H1 (cell line): Measurements from ENCODE around the gene IL12RB2.

ENCODE experiments used
- EP300 ChIP-seq, 2 experiments: IDR thresholded peaks; 1 replicate in 1 of 2; 2 replicates in 1 of 2; pipeline ENCODE4 v1.6.1; 2011 to 2012; ENCODE audit warnings: low read depth in 2 of 2, low read length in 2 of 2, mild to moderate bottlenecking in 2 of 2, borderline replicate concordance in 1 of 2, inconsistent platforms in 1 of 2, moderate library complexity in 1 of 2
- SIN3A ChIP-seq, 2 experiments: IDR thresholded peaks in 1 of 2; conservative IDR thresholded peaks in 1 of 2; 2 replicates each; pipeline ENCODE4 v1.6.1; 2011 to 2012; ENCODE audit warnings: low read length in 2 of 2, improper control_type of control experiment in 1 of 2, low read depth in 1 of 2, mild to moderate bottlenecking in 1 of 2
- TEAD4 ChIP-seq: IDR thresholded peaks from 2 replicates; pipeline ENCODE4 v1.6.1; 2012; ENCODE audit warnings: low read depth, low read length, inconsistent platforms, mixed read lengths

- no peak for TF ChIP-seq SIN3A (conservative IDR thresholded peaks at IDR 0.05 in 1 of 2, IDR thresholded peaks at IDR 0.05 in 1 of 2; ENCODE audit: low read depth in 1 of 2, low read length in 2 of 2)
- TF ChIP-seq TEAD4 = no peak
- TF ChIP-seq EP300 (IDR thresholded peaks at IDR 0.05; ENCODE audit: borderline replicate concordance in 1 of 2, low read depth in 2 of 2, low read length in 2 of 2) = no peak
Measured at GRCh38 chr1:67418839-67419586, 111.3 kb downstream of the IL12RB2 start.
